Measurements from ENCODE around the gene CD22.
"Not testable (repeated sequence)": the region's sequence is repeated elsewhere in the genome, so short reads cannot be mapped to it uniquely, and the experiment has no call there.

The CD22 gene

DNA sequence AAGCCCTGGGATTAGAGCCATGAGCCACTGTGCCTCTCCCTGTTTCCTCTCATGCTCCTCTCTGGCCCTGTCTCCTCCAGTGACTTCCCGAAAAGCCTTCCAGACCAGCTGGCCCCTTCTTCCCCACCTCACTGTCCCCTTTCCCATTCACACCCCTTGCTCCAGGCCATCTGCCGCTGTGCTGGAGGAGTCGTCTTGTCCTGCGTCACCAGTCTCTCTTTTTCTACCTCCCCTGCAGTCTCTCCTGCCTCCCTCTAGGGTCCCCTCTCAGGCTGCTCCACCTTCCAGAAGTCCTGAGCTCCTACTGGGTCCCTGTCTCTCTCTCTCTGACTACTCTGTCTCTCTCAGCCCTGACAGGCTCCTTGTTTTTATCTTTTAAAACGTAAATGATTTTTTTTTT lies 13.4 kb downstream of the CD22 start:
- no peak for DNase-seq

DNA sequence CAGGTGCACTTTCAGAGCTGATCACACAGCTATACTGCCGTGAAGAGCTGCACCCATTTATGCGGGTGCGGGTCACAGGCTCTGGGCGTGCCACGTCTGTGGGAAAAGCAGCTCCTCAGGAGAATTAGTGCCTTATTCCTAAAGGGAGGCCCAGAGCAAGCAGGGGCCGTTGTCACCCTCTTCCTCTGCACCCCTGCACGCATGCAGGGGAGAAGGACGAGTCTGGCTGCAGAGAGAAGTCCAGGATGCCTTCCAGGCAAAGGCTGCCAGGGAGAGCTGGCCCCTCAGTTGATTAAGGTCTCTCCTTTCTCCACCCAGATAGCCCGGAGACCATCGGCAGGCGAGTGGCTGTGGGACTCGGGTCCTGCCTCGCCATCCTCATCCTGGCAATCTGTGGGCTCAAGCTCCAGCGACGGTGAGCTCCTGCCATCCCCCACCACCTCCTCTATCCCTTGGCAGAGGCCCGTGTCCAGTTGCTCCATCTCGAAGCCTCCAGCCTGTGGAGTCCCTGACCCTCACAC lies 15.6 kb downstream of the CD22 start:
- DNase-seq, result no peak

DNA sequence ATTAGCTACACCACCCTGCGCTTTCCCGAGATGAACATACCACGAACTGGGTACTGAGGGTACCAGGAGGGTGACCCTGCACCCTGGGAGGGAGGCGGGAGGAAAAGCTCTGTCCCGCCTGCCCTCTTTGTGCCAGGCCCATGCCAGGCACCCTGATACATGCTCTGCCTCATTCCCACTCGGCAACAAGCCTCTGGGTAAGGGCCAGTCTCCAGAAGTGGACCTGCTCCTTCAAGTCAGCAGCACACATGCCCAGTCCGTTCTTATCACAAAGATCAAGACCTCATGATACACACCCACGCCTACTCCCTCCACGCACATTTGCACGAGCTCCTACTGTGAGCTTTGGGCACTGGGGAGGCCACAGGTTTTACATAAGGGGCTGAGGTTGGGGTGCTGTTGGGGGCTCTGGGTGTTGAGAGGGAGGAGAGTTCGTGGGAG lies 16.7 kb downstream of the CD22 start:
- DNase-seq, result no peak

DNA sequence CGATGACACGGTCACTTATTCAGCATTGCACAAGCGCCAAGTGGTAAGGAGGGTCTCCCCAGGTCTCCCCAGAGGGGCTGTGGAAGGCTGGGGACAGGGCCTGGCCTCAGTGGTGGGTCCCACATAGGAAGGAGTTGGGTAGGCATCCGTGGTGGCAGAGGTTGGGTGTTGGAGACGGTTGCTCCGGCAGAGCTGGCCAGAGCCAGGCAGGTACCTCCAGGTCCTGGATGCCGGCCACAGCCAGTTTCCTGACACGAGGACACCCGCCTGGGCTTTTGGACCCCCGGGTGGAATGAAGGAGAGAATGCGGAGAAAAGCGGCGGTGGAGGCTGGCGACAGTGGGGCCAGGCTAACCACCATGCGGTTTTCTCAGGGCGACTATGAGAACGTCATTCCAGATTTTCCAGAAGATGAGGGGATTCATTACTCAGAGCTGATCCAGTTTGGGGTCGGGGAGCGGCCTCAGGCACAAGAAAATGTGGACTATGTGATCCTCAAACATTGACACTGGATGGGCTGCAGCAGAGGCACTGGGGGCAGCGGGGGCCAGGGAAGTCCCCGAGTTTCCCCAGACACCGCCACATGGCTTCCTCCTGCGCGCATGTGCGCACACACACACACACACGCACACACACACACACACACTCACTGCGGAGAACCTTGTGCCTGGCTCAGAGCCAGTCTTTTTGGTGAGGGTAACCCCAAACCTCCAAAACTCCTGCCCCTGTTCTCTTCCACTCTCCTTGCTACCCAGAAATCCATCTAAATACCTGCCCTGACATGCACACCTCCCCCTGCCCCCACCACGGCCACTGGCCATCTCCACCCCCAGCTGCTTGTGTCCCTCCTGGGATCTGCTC lies 17.4 kb downstream of the CD22 start:
- peak in 1 of 2 donors; percentile 51 for DNase-seq

DNA sequence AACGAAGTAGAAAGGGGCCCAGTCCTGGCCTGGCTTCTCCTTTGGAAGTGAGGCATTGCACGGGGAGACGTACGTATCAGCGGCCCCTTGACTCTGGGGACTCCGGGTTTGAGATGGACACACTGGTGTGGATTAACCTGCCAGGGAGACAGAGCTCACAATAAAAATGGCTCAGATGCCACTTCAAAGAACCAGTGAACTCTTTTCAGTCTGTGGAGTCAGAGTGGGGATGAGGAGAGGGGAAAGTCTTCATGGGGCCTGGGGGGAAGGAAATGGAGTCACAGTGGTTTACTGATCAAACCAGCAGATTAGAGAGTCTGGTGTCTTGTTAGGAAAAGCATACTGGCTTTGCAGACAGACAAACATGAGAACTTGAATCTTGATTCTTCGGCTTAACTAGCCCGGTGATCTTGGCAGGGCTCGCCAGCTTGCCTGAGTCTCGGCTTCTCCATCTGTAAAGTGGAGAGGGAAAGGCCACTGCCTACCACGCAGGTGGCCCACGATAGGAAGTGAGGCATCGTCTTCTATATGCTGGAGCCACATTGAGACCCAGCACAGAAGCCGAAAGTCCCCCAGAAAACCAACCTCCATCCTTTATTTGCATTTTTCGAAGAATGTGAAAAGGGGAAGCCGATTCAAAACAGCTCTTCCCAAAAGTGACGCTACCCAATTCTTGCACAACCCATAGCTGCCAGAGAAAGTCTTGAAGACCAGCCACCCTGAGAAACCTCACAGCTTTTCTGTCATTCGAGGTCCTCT lies 18.4 kb downstream of the CD22 start, which contains the start of gene FFAR1:
FFAR1 (plus strand) TSS at position 732 of the 759 bp plus-strand sequence. CDS start 3,650 bp downstream, outside the sequence.
- DNase-seq, result peak; percentile 84 to 88

DNA sequence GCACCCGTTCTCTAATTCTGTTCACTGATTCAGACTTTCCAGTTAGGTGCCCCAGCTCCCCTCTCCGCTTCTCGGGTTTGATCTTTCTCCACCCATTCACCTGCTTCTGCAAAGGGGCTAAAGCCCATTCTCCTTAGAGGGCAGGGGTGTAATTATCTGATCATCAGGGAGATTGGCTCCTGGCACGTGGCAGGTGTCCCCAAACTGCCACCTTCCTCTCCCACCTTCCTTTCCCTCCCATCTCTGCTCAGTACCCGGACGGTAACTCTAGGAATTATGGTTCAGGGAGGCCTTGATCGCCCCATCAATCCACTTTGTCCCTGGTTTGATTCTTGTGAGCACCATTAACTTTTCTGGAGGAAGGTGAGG lies 18.9 kb downstream of the CD22 start:
- DNase-seq, result no peak

DNA sequence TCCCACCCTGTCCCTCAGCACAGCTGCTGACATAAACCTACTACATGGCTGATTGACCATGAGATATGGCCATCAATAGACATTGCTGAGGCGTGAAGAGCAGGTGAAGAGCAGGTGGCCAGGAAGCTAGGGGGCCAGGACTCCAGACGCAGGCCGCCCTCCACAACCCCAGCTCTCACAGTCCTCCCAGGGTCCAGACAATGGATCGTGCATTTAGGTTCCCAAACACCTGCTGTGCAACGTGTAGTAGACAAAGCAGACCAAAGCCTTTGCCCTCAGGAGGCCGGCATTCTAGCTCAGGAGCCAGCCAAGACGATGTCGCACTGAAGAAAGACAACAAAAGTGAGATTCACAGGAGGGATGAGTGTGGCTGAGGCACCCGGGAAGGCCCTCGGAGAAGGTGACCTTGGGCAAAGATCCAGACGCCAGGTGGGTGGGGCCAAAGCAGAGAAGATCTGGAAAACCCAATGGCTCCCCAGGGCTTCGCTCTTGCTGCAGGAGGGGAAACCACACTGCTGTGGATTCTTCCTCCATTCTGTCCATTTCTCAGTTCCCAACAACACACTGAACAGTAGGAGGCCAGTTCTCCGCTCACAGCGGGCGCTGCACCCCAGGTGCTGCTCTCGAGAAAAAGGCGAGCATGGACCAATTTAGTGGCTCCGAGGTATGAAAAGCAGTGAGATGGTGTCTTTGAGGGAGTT lies 20.1 kb downstream of the CD22 start:
- DNase-seq, result no peak

DNA sequence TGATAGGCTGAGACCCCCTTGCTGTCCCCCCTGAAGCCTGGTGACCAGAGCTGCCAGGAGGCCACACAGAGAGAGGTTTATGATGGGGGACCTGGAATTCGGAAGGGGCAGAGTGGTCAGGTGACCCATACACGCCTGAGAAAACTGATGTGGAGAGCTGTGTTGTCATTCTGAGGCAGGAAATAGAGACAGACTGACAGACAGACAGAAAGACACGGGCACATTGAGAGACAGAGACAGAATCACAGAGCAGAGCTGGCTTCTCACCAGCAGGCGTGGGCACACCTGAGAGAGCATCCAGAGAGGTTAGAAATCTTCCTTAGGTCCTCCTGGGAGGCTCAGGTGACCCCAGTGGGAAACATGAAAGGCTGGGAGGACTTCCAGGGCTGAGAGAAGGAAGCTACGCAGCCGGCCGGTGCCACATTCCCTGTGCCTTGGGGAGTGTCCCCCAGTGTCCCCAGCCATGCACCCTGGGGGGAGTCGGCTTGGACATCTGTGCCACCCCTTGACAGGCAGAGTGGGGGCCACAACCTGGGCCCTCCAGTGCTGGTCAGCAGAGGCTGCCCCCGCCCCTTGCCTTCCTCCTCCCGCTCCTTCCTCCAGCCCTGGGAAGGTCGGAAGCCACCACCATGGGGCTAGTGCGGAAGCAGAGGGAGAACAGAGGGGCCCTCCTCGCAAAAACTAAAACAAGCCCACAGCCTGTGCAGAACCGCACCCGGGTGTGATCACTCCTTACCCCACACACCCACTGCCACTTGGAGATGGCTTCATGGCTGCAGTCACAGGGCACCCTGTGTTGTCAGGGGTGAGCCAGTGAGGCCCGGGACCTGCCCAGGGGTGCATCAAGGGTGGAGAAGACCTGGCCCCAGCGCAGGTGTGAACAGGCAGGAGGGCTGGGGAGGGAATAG lies 20.9 kb downstream of the CD22 start:
- no peak for DNase-seq

DNA sequence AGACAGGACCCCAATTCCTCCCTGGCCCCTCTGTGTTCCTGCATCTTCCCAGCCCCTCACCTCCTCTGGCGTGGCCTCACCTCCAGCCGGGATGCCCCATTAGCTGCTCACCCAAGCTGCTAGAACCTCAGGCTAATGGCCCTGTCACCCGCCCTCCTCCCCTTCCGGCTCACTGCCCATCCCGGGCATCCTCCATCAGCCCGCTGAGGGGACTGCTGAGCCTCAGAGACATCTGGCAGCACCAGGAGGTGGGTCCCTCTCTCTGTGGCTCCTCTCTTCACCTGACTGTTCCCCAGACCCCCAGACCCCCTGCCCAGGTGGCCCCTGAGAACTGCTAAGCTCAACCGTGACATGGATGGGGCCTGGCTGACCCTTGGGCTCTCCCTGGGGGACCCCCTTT lies 21.6 kb downstream of the CD22 start:
- no peak for DNase-seq

DNA sequence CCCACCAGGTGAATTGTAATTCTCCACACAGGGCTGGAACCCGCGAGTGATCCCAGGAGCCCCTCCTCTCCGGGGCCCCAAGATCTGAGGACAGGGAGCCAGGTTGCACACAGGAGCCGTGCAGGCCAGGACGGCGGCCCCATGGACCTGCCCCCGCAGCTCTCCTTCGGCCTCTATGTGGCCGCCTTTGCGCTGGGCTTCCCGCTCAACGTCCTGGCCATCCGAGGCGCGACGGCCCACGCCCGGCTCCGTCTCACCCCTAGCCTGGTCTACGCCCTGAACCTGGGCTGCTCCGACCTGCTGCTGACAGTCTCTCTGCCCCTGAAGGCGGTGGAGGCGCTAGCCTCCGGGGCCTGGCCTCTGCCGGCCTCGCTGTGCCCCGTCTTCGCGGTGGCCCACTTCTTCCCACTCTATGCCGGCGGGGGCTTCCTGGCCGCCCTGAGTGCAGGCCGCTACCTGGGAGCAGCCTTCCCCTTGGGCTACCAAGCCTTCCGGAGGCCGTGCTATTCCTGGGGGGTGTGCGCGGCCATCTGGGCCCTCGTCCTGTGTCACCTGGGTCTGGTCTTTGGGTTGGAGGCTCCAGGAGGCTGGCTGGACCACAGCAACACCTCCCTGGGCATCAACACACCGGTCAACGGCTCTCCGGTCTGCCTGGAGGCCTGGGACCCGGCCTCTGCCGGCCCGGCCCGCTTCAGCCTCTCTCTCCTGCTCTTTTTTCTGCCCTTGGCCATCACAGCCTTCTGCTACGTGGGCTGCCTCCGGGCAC lies 22.6 kb downstream of the CD22 start:
- DNase-seq, result no peak

DNA sequence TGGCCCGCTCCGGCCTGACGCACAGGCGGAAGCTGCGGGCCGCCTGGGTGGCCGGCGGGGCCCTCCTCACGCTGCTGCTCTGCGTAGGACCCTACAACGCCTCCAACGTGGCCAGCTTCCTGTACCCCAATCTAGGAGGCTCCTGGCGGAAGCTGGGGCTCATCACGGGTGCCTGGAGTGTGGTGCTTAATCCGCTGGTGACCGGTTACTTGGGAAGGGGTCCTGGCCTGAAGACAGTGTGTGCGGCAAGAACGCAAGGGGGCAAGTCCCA lies 23.1 kb downstream of the CD22 start:
- DNase-seq, result no peak

DNA sequence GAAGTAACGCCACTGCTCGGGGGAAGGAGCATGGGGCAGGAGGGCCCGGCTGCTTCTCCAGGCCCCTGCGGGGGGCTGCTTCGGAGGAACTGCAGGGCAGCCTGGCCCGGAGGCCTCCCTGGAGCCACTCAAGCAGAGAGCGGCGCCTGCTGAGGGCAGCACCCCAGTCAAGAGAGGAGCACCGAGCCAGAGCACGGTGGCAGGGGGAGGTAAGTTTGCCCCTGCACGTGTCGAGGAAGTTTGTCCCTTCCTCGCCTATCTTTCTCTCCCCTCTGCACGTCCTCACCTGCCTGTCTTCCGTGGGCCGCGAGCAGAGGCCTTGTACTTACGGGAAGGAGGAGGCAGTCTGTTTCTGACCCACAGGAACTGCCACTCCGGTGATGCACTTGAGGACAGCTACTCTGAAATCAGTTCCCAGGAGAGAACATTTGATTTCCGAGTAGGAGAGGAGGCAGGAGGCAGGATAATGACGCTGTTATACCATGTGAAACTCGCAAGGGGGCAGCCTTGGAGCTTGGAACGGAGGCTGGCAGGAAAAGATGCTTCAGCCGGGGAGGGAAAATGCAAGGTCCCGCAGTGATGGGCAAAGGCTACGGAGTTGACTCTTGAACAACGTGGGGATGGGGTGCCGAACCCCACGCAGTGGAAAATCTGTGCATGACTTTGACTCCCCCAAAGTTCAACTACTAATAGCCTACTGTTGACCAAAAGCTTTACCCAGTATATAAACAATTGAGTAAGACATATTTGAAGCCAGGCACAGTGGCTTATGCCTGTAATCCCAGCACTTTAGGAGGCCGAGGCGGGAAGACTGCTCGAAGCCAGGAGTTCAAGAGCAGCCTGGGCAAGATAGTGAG lies 23.7 kb downstream of the CD22 start:
- DNase-seq, result peak; percentile 83

DNA sequence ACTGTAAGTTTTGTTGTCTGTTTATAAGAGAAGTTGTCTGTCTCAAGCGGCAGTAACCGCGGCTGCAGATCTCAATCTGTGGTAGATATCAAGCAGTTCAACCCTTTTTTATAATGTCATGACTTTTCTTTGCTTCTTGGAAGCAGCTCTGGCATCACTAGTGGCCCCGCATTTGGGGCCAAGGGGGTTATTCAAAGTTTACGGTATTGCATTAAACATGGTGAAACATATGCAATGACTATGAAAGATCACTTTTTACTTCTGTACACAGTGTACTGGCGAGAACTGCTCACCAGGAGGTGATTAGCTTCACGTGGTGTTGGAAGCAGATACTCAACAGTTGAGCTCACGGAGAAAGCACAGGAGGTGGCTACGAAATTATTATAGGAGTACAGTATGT lies 24.6 kb downstream of the CD22 start:
- peak in 1 of 2 donors; percentile 57 for DNase-seq

DNA sequence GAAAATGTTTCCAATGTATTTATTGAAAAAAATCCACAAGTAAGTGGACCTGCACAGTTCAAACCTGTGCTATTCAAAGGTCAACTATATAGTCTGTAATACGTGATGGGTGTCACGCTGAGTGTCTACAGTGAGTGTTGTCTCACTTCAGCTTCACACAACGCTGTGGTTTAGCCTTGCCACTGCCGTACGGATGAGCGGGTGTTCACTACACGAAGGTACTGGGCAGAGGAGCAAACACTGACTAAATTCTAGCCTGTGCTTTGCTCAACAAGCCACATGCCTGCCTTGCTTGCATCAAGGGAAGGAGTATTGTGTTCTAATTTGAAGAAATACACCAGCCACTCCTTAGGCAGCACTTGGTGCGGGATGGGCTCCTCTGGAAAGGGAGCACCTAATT lies 25.9 kb downstream of the CD22 start:
- DNase-seq, result no peak

DNA sequence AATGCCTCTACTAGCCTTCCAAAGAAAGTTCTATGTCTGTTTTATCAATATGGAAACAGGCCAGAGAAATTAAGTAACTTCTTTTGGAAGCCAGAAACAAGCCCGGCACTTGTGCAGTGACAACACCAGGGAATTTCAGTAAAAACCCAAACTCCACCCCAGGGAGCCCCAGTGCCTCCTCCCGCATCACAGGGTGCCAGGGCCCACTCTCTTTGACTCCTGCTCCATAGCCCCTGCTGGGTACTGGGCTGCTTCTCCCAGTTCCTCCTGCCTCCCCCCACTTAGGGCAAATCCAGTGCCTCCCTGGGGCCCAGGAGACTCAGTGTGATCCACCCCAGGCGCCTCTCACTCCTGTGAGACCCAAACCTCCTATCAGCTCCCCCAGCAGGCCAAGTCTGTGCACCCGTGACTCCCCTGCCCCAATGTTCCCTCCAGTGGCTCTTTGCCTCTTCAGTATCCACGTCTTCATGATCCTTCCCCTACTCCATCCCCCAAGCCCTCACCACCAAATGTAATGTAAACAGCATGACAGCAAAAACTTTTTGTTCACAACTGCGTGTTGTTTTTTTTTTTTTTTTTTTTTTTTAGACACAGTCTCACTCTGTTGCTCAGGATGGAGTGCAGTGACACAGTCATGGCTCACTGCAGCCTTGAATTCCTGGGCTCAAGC lies 26.9 kb downstream of the CD22 start:
- DNase-seq, result no peak

DNA sequence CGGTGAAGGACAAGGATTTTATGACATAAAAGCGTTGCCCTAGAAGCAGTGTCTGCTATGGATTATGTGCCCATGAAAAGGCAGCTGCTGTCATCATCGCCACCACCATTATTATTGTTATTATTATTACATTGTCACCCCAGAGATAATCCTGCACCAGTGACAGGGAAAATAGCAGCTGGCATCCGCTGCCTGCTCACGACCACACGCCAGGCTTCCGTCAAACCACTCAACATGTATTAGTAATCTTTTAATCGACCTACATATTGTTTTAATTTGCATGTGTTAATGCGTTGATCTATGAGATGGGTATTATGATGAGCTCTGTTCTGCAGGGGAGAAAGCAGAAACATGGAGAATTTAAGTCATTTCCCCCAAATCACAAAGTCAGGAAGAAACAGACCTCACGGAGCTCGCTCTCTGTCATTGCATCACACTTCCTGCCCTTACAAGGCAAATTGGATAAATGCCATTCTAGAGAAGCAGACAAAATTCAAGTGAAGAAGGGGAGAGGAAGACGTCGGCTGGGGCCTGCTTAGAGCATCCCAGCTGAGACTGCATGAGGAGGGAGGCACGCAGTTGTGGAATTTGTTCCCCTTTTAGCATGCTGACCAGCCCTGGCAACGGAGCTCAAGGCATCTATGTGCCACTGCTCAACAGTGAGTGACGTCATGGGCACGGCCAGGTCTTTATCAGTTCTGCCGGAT lies 29.0 kb downstream of the CD22 start, which contains the start of gene FFAR3:
FFAR3 (plus strand) TSS at position 594 of the 707 bp plus-strand sequence. CDS start 431 bp downstream, outside the sequence.
- DNase-seq, result peak; percentile 58 to 76

DNA sequence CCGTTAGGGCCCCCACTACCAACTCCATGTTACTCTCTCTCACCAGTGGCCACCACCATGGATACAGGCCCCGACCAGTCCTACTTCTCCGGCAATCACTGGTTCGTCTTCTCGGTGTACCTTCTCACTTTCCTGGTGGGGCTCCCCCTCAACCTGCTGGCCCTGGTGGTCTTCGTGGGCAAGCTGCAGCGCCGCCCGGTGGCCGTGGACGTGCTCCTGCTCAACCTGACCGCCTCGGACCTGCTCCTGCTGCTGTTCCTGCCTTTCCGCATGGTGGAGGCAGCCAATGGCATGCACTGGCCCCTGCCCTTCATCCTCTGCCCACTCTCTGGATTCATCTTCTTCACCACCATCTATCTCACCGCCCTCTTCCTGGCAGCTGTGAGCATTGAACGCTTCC lies 29.8 kb downstream of the CD22 start:
- DNase-seq, result not testable (repeated sequence)

DNA sequence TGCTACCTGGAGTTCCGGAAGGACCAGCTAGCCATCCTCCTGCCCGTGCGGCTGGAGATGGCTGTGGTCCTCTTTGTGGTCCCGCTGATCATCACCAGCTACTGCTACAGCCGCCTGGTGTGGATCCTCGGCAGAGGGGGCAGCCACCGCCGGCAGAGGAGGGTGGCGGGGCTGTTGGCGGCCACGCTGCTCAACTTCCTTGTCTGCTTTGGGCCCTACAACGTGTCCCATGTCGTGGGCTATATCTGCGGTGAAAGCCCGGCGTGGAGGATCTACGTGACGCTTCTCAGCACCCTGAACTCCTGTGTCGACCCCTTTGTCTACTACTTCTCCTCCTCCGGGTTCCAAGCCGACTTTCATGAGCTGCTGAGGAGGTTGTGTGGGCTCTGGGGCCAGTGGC lies 30.4 kb downstream of the CD22 start:
- DNase-seq, result not testable (repeated sequence)

DNA sequence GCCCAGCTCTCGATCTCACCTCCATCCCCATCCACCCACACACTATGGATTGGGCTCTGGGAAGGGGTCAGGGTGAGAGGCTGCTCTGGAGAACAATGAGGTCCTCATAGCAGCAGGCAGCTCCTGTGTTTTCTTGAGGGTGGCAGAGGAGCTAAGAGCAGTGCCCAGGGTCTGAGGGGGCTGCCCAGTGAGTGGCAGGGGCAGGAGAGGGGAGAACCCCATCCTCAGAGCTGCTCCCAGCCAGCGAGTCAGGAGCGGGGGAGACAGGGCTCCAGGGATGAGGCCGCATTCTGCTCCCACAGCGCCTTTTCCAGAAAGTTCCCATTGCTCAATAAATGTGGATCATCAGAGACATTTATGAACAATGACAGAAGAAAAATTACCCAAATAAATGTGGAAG lies 31.1 kb downstream of the CD22 start:
- not testable (repeated sequence) for DNase-seq
